ENCODE measurements around the gene ICAM2.

- TF ChIP-seq EZH2 (IDR thresholded peaks at IDR 0.05; ENCODE audit: insufficient read depth, poor library complexity, severe bottlenecking): no peak
- no peak for TF ChIP-seq EZH2phosphoT487 (IDR thresholded peaks at IDR 0.05; ENCODE audit: insufficient read depth, low read depth)
Observed at GRCh38 chr17:64036198-64036922, 15.9 kb upstream of the ICAM2 start.
